KMS-11 (cell line): Measurements from ENCODE around the gene CLMN.

ENCODE experiments used
- H2AFZ ChIP-seq: fragments of 200-600 bp; sonication (generic); 2 replicates; pipeline ENCODE4 v1.6.1; 2016; ENCODE audit warnings: antibody characterized with exemption, mixed run types, low read depth
- H3K27ac ChIP-seq: fragments of 200-600 bp; sonication (generic); 2 replicates; pipeline ENCODE4 v1.6.1; 2016; ENCODE audit warnings: mild to moderate bottlenecking, mixed run types
- H3K27me3 ChIP-seq: fragments of 200-600 bp; sonication (generic); 2 replicates; pipeline ENCODE4 v1.6.1; 2017; ENCODE audit warnings: mild to moderate bottlenecking, low read depth, mixed run types, moderate library complexity; ENCODE audit not compliant: insufficient read depth
- H3K36me3 ChIP-seq: fragments of 200-600 bp; sonication (generic); 2 replicates; pipeline ENCODE4 v1.6.1; 2017; ENCODE audit warnings: mild to moderate bottlenecking, mixed run types; ENCODE audit not compliant: insufficient read depth
- H3K4me1 ChIP-seq: fragments of 200-600 bp; sonication (generic); 2 replicates; pipeline ENCODE4 v1.6.1; 2016; ENCODE audit warnings: mild to moderate bottlenecking, low read depth, mixed run types; ENCODE audit not compliant: poor library complexity, severe bottlenecking
- H3K4me2 ChIP-seq: fragments of 200-600 bp; sonication (generic); 2 replicates; pipeline ENCODE4 v1.7.0; 2016; ENCODE audit warnings: mild to moderate bottlenecking, mixed run types
- H3K4me3 ChIP-seq: fragments of 200-600 bp; sonication (generic); IDR thresholded peaks from 2 replicates; pipeline ENCODE4 v1.6.1; 2017; ENCODE audit warnings: low read depth, low read length, mixed read lengths; ENCODE audit not compliant: insufficient read depth
- H3K79me2 ChIP-seq: fragments of 200-600 bp; sonication (generic); 2 replicates; pipeline ENCODE4 v1.6.1; 2016; ENCODE audit warnings: low read depth, mixed run types; ENCODE audit not compliant: insufficient read depth
- H3K9ac ChIP-seq: fragments of 200-600 bp; sonication (generic); 2 replicates; pipeline ENCODE4 v1.6.1; 2016; ENCODE audit warnings: mild to moderate bottlenecking, mixed run types
- H4K20me1 ChIP-seq: fragments of 200-600 bp; sonication (generic); 2 replicates; pipeline ENCODE4 v1.6.1; 2016; ENCODE audit warnings: mild to moderate bottlenecking, mixed run types; ENCODE audit not compliant: insufficient read depth
- TF ChIP-seq, protein P1 (sequence below): fragments of 200-600 bp; sonication (generic); conservative IDR thresholded peaks from 2 replicates; pipeline ENCODE4 v1.6.1; 2017; ENCODE audit warnings: low read depth, mild to moderate bottlenecking, antibody characterized with exemption, low read length, moderate library complexity, mixed read lengths

CLMN gene

DNA sequence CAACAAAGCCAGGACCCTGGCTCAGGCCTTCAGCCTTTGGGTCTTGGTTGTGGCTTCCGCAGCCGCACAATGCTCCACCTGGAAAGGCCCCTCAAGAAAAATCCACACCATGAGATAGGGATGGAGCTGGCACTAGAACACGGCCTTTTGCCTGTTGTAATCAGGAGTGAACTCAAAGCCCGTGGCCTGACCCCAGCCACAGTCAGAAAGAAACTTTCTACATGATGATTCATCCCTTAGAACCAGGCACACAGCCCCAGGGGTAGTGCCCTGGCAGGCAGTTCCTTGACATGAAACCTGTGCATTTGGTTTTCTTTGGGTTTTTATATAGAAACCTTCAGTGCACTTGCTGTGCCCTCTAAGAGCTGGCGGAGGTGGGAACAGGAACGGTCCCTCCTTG lies 5.1 kb downstream of the CLMN start:
- Histone ChIP-seq H3K79me2 (no peaks in the 10 kb centered on the region), H3K4me1 (no peaks in the 10 kb centered on the region), H3K36me3 (no peaks in the 10 kb centered on the region), H3K27me3 (no peaks in the 10 kb centered on the region), H3K9ac (no peak overlapping the region), H4K20me1 (no peaks in the 10 kb centered on the region), H3K27ac (no peak overlapping the region), H2AFZ (no peak overlapping the region), H3K4me3 (no peak overlapping the region), H3K4me2 (no peak overlapping the region)
- TF ChIP-seq, protein P1, sequence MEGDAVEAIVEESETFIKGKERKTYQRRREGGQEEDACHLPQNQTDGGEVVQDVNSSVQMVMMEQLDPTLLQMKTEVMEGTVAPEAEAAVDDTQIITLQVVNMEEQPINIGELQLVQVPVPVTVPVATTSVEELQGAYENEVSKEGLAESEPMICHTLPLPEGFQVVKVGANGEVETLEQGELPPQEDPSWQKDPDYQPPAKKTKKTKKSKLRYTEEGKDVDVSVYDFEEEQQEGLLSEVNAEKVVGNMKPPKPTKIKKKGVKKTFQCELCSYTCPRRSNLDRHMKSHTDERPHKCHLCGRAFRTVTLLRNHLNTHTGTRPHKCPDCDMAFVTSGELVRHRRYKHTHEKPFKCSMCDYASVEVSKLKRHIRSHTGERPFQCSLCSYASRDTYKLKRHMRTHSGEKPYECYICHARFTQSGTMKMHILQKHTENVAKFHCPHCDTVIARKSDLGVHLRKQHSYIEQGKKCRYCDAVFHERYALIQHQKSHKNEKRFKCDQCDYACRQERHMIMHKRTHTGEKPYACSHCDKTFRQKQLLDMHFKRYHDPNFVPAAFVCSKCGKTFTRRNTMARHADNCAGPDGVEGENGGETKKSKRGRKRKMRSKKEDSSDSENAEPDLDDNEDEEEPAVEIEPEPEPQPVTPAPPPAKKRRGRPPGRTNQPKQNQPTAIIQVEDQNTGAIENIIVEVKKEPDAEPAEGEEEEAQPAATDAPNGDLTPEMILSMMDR, result no peak

DNA sequence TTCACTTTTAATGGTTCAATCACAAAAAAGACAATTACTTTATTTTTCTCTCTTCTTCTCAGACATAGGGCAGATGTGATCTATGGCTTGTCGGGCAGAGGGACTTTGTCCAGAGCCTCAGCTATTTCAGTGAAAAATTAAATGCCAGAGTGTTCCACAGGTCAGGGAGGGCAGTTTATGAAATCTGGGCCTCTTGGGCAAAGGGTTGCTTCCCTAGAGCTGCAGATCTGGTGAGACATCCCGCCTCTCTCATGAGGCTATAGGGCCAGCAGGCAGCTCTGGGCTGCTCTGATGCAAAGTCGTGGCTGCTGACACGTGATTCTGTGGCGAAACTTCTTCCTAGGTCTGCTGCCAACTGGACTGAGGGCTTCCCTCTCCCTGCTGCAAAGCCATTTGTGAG lies 6.0 kb downstream of the CLMN start:
- Histone ChIP-seq H3K27me3 (no peaks in the 10 kb centered on the region), H2AFZ (no peak overlapping the region), H3K4me2 (no peak overlapping the region), H3K4me1 (no peaks in the 10 kb centered on the region), H3K27ac (no peak overlapping the region), H4K20me1 (no peaks in the 10 kb centered on the region), H3K4me3 (no peak overlapping the region), H3K36me3 (no peaks in the 10 kb centered on the region), H3K79me2 (no peaks in the 10 kb centered on the region), H3K9ac (no peak overlapping the region)
- TF ChIP-seq, protein P1, result no peak

DNA sequence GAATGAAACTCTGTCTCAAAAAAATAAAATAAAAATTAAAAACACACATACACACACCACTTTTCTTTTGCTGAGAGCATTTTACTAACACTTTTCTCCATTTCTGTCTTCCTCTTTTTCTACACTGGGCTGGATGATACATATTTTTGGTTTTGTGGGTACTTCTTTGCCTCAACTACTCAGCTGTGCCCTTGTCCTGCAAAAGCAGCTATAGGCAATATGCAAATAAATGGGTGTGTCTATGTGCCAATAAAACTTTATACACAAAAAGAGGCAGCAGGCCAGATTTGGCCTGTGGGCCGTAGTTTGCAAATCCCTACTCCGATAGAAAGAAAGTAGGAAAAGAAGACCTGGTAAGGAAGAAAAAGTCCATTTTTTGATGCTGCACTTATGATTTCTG lies 6.5 kb downstream of the CLMN start:
- Histone ChIP-seq H3K9ac (no peak overlapping the region), H3K79me2 (no peaks in the 10 kb centered on the region), H3K4me2 (no peak overlapping the region), H3K4me3 (no peak overlapping the region), H2AFZ (no peak overlapping the region), H3K4me1 (no peaks in the 10 kb centered on the region), H4K20me1 (no peaks in the 10 kb centered on the region), H3K27ac (no peak overlapping the region), H3K27me3 (no peaks in the 10 kb centered on the region), H3K36me3 (no peaks in the 10 kb centered on the region)
- TF ChIP-seq, protein P1, result no peak

DNA sequence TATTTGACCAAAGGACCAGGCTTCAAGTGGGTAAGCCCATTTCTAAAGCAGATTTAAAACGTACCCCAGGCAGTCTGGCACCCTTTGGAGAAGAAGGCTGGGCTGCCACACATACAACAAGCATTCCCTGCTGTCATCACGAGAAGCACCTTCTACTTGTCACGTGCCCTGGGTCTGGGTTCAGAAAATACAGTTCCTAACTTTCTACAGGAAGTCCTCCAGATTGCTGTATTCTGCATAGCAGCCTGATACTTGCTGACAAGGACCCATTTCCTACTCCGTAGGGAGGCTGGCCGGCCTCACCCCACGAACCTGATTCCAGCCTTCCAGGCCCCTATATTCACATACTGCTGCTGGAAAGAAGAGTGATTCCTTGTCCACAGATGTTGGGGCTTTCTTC lies 7.4 kb downstream of the CLMN start:
- H3K27ac ChIP-seq, result no peak overlapping the region
- H3K4me1 ChIP-seq, result no peaks in the 10 kb centered on the region
- no peak overlapping the region for H3K4me3 ChIP-seq
- no peaks in the 10 kb centered on the region for H3K79me2 ChIP-seq
- H3K36me3 ChIP-seq, result no peaks in the 10 kb centered on the region
- no peaks in the 10 kb centered on the region for H4K20me1 ChIP-seq
- TF ChIP-seq, protein P1, result no peak
- H3K4me2 ChIP-seq, result no peak overlapping the region
- no peak overlapping the region for H3K9ac ChIP-seq
- no peaks in the 10 kb centered on the region for H3K27me3 ChIP-seq
- H2AFZ ChIP-seq, result no peak overlapping the region

DNA sequence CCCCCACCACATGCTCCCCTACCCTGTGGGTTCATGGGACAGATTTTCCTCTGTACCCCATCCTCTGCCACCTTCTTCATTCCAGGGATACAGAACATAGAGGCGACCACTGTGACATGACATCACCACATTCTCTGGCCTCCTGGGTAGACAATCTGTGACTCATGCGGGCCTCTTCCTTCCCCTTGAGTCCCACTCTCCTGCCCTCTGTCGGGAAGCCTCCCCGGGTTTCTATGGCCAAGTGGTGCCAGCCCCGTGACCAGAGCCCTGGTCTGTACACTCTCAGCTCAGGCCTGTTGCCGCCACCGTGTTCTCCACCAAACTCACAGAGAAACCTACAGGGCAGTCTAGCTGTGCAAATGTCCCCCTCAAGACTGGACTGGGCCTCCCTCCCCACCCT lies 8.0 kb downstream of the CLMN start:
- no peak overlapping the region for H2AFZ ChIP-seq
- no peak overlapping the region for H3K27ac ChIP-seq
- H3K4me2 ChIP-seq, result no peak overlapping the region
- no peaks in the 10 kb centered on the region for H3K79me2 ChIP-seq
- no peaks in the 10 kb centered on the region for H3K4me1 ChIP-seq
- H4K20me1 ChIP-seq, result no peaks in the 10 kb centered on the region
- H3K36me3 ChIP-seq, result no peaks in the 10 kb centered on the region
- H3K27me3 ChIP-seq, result no peaks in the 10 kb centered on the region
- H3K9ac ChIP-seq, result no peak overlapping the region
- TF ChIP-seq, protein P1, result no peak
- H3K4me3 ChIP-seq, result no peak overlapping the region
